GM12873 (cell line): ENCODE data around the gene PDIA4.
A peak's percentile ranks its signal among the peaks of the same experiment; 100 is the strongest.

Source experiments
- CTCF ChIP-seq: IDR thresholded peaks from 2 replicates; pipeline ENCODE4 v1.5.1; 2012; ENCODE audit warnings: low read depth, mild to moderate bottlenecking, moderate library complexity, low read length, control low read depth; ENCODE audit not compliant: insufficient read depth; ENCODE audit errors: missing control alignments

Gene PDIA4

DNA sequence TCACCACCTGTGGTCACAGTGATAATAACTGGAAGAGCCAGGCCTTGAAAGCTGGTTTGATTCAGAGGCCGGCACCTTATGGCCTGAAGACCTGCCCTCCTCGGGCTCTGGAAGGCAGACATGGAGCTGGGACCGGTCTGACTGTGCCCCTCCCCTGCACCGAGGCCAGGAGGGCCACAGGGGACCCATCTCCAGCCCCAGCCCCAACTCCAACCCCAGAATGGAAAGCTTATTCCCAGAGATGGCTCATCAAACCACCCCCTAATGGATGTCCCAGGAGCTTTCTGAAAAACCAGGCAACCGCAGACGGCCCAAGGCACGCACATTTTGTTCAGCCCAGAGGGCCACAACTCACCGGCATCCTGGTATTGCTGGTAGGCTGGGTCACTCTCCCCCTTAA is 16.8 kb downstream of the PDIA4 start:
- TF ChIP-seq CTCF: no peak

DNA sequence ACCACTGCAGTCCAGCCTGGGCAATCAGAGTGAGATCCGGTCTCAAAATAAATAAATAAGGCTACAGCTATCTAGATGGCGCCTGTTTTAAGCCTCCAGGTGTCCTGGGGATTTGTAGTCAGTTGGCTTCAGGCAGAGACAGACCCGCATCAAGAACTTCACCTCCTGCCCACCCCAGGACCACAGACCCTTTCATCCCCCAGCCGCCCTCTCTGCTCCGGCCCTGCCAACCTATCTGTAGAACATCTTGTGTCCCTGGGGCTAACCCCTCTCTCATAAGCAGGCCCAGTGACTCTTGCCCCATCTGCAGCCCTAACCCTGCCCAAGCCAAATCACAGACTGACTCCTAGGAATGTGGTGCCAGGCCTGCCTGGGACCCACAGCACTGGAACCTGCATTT is 17.9 kb downstream of the PDIA4 start:
- no peak for TF ChIP-seq CTCF

DNA sequence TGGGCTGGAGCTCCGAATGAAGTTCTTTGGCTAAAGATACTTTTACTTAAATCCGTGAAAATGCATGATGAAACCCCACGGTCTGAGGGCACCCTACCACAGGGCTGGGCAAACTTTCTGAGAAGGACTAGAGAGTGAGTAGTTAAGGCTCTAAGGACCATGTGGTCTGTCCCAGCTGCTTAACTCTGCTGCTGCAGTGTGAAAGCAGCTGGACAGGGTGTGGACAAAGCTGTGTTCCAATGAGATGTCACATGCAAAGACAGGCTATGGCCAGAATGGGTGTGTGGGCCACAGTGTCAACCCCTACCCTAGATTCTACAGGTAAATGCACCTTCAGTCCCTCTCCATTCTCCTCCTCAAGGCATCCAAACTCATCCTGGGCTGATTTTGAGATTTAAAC is 18.8 kb downstream of the PDIA4 start:
- TF ChIP-seq CTCF: no peak

- TF ChIP-seq CTCF: peak; percentile 21
Observed at GRCh38 chr7:149007611-149008010, 20.7 kb downstream of the PDIA4 start.

DNA sequence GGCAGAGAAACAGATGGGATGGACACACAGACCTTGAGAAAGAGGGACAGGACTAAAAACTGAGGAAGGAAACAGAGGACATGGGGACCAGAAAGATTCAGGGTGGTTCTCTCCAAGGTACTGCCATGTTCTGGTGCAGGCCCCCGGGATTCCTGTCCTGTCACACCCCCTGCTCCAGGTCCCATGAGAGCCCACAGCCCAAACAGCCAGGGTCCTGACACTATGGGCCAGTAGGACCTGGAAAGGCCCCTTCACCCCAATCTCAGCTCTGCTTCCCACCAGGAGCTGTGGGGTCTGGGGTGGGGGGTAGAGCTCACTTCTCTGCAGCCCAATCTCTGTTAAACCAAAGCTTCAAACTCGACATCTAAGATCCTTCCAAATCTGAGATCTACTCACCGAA is 21.2 kb downstream of the PDIA4 start:
- no peak for TF ChIP-seq CTCF

- no peak for TF ChIP-seq CTCF
Observed at GRCh38 chr7:149006345-149006725, 22.0 kb downstream of the PDIA4 start.

DNA sequence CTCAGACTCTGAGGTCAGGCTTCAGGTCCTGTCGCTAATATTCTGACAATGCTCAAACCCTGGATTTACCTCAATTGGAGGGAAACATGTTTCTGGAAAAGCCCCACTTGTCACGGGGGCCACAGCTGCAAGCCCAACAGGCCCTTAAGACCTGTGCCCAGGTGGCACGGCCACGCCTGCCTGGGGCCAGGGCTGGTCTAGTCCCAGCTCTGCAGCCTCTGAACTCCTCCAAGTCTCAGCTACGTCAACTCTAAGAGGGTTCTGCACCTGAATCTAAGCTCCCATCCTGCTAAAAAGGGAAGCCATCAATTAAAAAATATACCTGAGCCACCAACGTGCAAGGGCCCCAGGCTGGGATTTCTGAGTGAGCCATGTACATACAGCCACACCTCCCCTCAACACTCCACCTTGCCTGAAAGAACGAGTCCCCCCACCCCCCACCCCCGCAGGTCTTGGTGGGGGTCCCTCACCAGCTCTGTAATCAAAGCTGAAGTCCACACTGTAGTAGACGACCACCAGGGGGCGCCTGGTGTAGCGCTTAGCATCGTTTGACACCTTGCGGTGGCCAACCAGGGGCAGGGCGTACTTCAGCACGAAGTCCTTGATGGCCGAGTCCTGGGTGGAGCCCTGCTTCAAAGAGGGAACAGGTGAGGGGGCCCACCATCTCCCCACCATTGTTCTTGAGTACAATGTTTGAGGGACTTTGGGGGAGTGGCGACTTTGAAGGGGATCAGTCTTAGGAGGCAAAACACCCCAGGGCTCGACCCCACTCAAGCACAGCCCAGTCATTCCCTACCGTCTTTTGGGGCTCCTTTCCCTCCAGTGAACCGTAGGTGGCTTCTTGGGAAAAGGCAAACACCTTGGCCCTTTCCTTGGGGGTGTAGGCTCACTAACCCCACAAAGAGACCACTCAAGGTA is 22.6 kb downstream of the PDIA4 start:
- TF ChIP-seq CTCF: peak; percentile 74
